Measurements from ENCODE around the gene PPIP5K2.

The PPIP5K2 gene

DNA sequence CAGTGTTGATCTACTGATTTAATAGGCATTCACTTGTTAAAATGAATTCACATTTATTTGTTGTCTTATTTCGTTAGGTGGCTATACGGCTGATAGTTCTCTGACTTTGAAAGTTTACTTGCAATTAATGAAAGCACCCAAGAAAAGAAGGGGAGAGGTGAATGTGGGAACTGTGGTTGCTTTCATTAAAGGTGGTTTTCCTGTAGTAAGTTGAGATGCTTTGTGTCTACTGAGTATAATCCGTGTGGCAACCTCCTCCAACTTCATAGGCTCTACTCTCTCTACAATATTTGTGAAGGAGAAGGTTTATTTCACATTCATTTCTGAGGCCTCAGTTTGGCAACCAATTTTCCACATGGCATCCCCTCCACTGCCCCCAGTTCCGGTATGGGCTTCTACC lies 125.7 kb downstream of the PPIP5K2 start:
- DNase-seq (ENCODE audit: low read depth in 2 of 2), result no peak

DNA sequence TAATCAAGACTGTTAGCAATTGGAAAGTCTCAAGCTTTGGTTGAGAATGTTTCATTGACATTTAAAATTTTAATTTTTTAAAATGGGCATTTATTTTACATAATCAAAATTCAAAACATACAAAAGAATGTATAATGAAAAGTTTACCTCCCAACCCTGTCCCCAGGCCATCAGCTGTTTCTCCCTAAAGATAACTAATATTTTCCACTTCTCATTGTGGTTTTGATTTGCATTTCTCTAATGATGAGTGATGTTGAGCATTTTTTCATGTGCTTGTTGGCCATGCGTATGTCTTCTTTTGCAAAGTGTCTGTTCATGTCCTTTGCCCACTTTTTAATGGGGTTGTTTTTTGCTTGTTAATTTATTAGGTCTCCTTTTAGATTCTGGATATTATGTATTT lies 127.0 kb downstream of the PPIP5K2 start:
- DNase-seq (ENCODE audit: low read depth in 2 of 2), result no peak

GRCh38 chr5:103249068-103249467 lies 129.0 kb downstream of the PPIP5K2 start:
- no peak for DNase-seq (ENCODE audit: low read depth in 2 of 2)

DNA sequence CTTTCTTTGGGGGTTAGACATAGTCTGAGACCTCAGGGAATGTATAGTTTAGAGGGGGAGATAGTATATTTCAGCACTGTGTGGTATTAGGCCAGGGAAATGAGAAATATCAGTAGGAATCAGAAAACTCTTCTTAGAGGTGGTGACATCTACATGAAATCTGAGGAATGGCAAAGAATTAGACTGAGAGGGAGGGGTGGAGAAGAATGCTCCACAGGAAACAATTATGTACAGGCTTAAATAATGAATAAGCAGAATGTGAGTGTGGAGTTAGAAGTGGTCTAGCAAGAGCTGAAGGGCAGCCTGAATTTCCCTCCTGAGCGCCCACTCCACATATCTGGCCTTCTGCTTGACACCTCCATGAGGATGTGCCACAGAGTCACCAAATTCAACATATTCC lies 134.8 kb downstream of the PPIP5K2 start:
- no peak for DNase-seq (ENCODE audit: low read depth in 2 of 2)

DNA sequence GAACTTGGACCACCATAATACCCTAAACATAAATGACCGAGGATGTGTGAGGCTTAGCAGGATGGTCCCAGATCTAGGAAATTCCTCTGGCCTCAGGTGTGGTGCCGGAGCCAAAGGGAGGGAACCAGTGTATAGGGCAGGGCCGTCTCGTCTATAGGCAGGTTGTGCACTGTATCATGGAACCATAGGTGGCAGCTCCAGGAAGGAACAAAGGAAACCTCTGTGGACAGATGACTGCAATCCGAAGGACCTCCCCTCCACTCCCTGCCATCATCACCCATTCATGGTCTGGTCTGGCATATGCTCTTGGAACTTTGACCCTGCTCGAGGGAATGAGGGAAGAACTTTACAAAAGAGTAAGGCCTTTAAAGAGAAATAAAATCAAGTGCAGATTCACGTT lies 135.6 kb downstream of the PPIP5K2 start:
- no peak for DNase-seq (ENCODE audit: low read depth in 2 of 2)

- no peak for DNase-seq (ENCODE audit: low read depth in 2 of 2)
These were observed 136.1 kb downstream of the PPIP5K2 start for GRCh38 chr5:103256178-103256577.

GRCh38 chr5:103258368-103258956 lies 138.4 kb downstream of the PPIP5K2 start, which contains the start of gene MACIR:
Gene MACIR (plus strand): TSS chr5:103258763. CDS start chr5:103275920, 17,157 bp downstream.
- DNase-seq (ENCODE audit: low read depth in 2 of 2), result peak; percentile 93 to 94

GRCh38 chr5:103258957-103259704 lies 139.0 kb downstream of the PPIP5K2 start:
- DNase-seq (ENCODE audit: low read depth in 2 of 2), result no peak

DNA sequence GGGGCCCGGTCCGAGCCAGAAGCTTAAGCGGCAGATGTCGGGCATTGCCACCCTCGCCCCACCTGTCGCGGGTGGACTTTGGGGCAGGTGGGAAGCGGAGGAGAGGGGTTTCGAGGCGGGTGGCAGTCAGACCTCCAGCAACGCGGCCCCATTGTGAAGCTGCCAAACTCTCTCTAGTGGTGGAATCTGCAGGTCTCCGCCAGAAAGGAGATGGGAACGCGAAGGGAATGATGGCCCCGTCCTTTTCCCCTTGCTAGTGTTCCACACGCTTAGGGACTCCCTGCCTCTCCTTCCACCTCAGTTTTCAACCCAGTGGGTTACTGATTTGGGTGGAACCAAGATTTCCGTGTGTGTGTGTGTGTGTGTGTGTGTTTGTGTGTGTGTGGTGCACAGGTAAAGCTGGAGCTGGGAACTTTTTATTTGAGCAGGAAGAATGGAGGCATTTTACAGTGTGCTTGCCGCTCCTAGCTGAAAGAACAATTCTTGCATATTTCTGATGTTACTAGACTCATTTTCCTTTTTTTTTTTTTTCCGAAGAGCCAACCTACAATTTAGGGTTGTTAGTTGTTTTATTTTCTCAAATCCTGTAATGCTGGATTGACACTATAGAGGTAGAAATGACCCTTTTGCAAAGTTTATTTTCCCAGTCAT lies 139.7 kb downstream of the PPIP5K2 start:
- no peak for DNase-seq (ENCODE audit: low read depth in 2 of 2)

DNA sequence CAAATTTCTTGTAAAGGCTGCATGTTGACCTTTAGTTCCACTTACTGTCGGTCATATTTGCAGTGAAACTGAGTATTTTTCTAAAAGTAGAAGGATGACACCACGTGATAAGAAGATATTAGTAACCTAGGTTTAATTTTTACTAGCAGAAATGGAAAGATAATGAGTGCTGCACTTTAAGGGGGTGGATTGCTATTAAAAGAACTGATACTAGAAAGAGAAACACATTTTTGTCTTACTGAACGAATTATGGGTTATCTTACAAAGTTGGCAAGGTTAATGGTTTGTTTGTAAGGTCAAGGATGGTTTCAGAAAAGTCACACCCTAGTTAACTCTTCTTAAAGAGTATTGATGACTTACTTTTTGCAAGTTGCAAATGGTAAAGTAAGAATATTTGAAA lies 140.8 kb downstream of the PPIP5K2 start:
- DNase-seq (ENCODE audit: low read depth in 2 of 2), result no peak
